B cell (primary cell): ENCODE data around the gene BEND4. TPM values are rescaled to one million over a fixed set of nuclear protein-coding genes. Genes with fewer than 3 reads are reported as not detected.

Experiments used
- ATAC-seq: fragments of 200-7000 bp; cut with Tn5 transposase; one replicate; pipeline ENCODE4 v1.10.0; 2021; ENCODE audit warnings: low read depth, mild to moderate bottlenecking, moderate number of reproducible peaks, moderate library complexity
- CTCF ChIA-PET: fragments of 350-600 bp; sonication (Branson Sonifier 250); formaldehyde crosslinking; loops from one replicate; lab custom pipeline; 2021; ENCODE audit warnings: antibody characterized with exemption, inconsistent platforms; lab: Charles Lee
- POLR2A ChIA-PET: fragments of 350-600 bp; sonication (Branson Sonifier 250); formaldehyde crosslinking; loops from one replicate; lab custom pipeline; 2021; ENCODE audit warnings: antibody characterized with exemption; lab: Charles Lee
- DNase-seq: peaks from one replicate; pipeline ENCODE4 v3.0.0; 2013
- H2AFZ ChIP-seq: 2 replicates; pipeline ENCODE4 v1.6.1; 2012; ENCODE audit warnings: mild to moderate bottlenecking, low read depth, low read length; ENCODE audit not compliant: insufficient read depth, poor library complexity, severe bottlenecking
- H3K27ac ChIP-seq, 2 donors: 1 replicate in 1 of 2; 2 replicates in 1 of 2; pipeline ENCODE4 v1.5.1; 2012 to 2013; ENCODE audit warnings: low read length in 2 of 2, mild to moderate bottlenecking in 2 of 2, moderate library complexity in 1 of 2
- H3K27me3 ChIP-seq, 4 experiments: fragments of 200-600 bp in 1 of 4; sonication (generic) in 1 of 4; replicated peaks in 1 of 4; 1 replicate in 2 of 4; 2 replicates in 2 of 4; pipeline versions ENCODE4 v1.6.1 to v1.7.0; 2013 to 2016; ENCODE audit warnings: low read length in 3 of 4, mild to moderate bottlenecking in 2 of 4, mixed read lengths in 1 of 4, moderate library complexity in 1 of 4; ENCODE audit not compliant: insufficient read depth in 4 of 4, control insufficient read depth in 3 of 4; ENCODE audit errors: control extremely low read depth in 1 of 4
- H3K36me3 ChIP-seq, 2 experiments: replicated peaks in 1 of 2; 1 replicate in 1 of 2; 2 replicates in 1 of 2; pipeline versions ENCODE4 v1.6.1 to v1.7.1; 2013; ENCODE audit warnings: low read length in 1 of 2; ENCODE audit not compliant: insufficient read depth in 2 of 2, control insufficient read depth in 1 of 2; ENCODE audit errors: control extremely low read depth in 1 of 2, extremely low read depth in 1 of 2
- H3K4me1 ChIP-seq, 2 donors: fragments of 200-600 bp in 1 of 2; sonication (generic) in 1 of 2; 1 replicate in 1 of 2; 2 replicates in 1 of 2; pipeline versions ENCODE4 v1.5.1 to v1.6.1; 2013 to 2017; ENCODE audit warnings: low read length in 2 of 2; ENCODE audit not compliant: control insufficient read depth in 2 of 2, insufficient read depth in 2 of 2
- H3K4me2 ChIP-seq: replicated peaks from 2 replicates; pipeline ENCODE3; 2012; ENCODE audit warnings: mild to moderate bottlenecking, low read depth, low read length; ENCODE audit not compliant: poor library complexity, severe bottlenecking
- H3K4me3 ChIP-seq, 5 experiments: fragments of 200-600 bp in 1 of 5; sonication (generic) in 1 of 5; 1 replicate in 3 of 5; 2 replicates in 2 of 5; pipeline versions ENCODE4 v1.5.1 to v1.7.0; 2011 to 2016; ENCODE audit warnings: low read length in 4 of 5, mild to moderate bottlenecking in 4 of 5, low read depth in 2 of 5, control low read depth in 1 of 5, moderate library complexity in 1 of 5; ENCODE audit not compliant: insufficient read depth in 1 of 5; ENCODE audit errors: control extremely low read depth in 1 of 5, extremely low read depth in 1 of 5
- H3K79me2 ChIP-seq: fragments of 200-600 bp; sonication (generic); one replicate; pipeline ENCODE4 v1.6.0; 2016; ENCODE audit warnings: low read length; ENCODE audit not compliant: control insufficient read depth, insufficient read depth
- H3K9ac ChIP-seq: fragments of 200-600 bp; sonication (generic); 2 replicates; pipeline ENCODE4 v1.6.1; 2017; ENCODE audit warnings: mild to moderate bottlenecking, low read length, moderate library complexity
- H3K9me3 ChIP-seq, 3 donors: one replicate each; pipeline versions ENCODE4 v1.6.1 to v1.7.1; 2013; ENCODE audit warnings: low read length in 2 of 3; ENCODE audit not compliant: control insufficient read depth in 2 of 3, insufficient read depth in 1 of 3; ENCODE audit errors: control extremely low read depth in 1 of 3
- H4K20me1 ChIP-seq: 2 replicates; pipeline ENCODE4 v1.6.0; 2012; ENCODE audit warnings: mild to moderate bottlenecking, low read length; ENCODE audit not compliant: insufficient read depth, control insufficient read depth, poor library complexity, severe bottlenecking
- H3K27ac Mint-ChIP-seq: one replicate; pipeline ENCODE4 v1.8.0; 2021; ENCODE audit warnings: mixed read lengths
- H3K27me3 Mint-ChIP-seq: one replicate; pipeline ENCODE4 v1.8.0; 2021; ENCODE audit warnings: mixed read lengths
- H3K4me1 Mint-ChIP-seq: one replicate; pipeline ENCODE4 v1.8.0; 2021; ENCODE audit warnings: mixed read lengths
- H3K4me3 Mint-ChIP-seq: one replicate; pipeline ENCODE4 v1.8.0; 2021; ENCODE audit warnings: mixed read lengths
- H3K9me3 Mint-ChIP-seq: one replicate; pipeline ENCODE4 v1.8.0; 2022; ENCODE audit warnings: mixed read lengths; ENCODE audit not compliant: insufficient read depth
- CTCF ChIP-seq: fragments of 200-600 bp; IDR thresholded peaks from one replicate; pipeline ENCODE4 v1.8.0; 2022; ENCODE audit warnings: antibody characterized with exemption, mild to moderate bottlenecking
- EZH2 ChIP-seq: IDR thresholded peaks from 2 replicates; pipeline ENCODE4 v1.6.1; 2012; ENCODE audit warnings: borderline replicate concordance, low read depth, mild to moderate bottlenecking, moderate library complexity, low read length; ENCODE audit not compliant: insufficient read depth, poor library complexity, severe bottlenecking
- WGBS: methylation state at CpG from one replicate; pipeline ENCODE4 v1.1.5; 2013; ENCODE audit warnings: missing lambda C conversion rate; ENCODE audit not compliant: insufficient coverage; 5-methylcytosine and 5-hydroxymethylcytosine counted together
- intact Hi-C: fragments of 100-400 bp; cut with micrococcal nuclease; formaldehyde crosslinking; loops from one replicate; pipeline ENCODE4 v1.10.0; 2022
- polyA plus RNA-seq: library from polyadenylated mRNA; depleted of rRNA; stranded (reverse); fragments of >200 nt; gene quantifications from 2 replicates; pipeline ENCODE4 v1.2.3, GENCODE V29; 2012
- total RNA-seq, 2 donors: library from RNA; stranded (reverse); fragments of 120-200 nt in 1 of 2; gene quantifications; 1 replicate in 1 of 2; 2 replicates in 1 of 2; pipeline versions ENCODE4 v1.2.3 to v1.2.4, GENCODE V29; 2013 to 2022

Gene BEND4
- total and polyA plus RNA-seq, 2 donors (not counting 1 experiment from before 2014, with no cell fraction given) = 4.3 to 18.6 TPM

DNA sequence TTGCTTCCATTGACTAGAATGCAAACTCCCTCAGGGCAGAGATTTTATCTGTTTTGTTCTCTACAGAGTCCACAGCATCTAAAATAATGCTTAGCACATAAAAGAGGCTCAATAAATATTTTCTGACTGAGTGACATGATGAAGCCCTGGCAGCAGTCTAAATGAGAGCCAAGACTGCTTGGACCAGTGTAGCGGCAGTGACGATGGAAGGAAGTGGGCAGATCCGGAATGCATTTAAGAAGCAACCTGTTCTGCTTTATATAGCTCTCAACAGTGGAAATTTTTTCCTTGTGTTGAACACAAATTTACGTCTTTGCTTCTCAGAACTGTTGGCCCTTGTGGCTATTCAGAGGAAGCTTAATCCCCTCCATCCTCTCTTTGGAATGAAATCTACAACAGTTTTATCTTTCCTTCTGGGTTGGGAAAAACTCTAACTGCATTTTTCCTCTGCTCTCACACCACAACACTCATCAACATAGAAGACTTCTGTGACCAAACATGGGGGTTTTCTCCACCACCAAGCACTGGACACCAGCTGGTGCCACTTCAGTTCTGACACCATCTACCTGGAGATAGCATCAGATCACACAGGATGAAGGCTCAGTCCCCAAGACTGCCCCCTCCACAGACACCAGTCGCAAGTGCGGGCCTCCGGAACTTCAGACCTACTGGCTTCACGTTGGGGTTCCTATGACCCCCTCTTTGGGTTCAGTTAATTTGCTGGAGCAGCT lies 7.0 kb upstream of the BEND4 start:
- no peaks in the 10 kb centered on the region for H3K36me3 ChIP-seq
- DNase-seq = no peak
- no peaks in the 10 kb centered on the region for H3K27me3 Mint-ChIP-seq

More for the DNA sequence above, 7.0 kb upstream of the BEND4 start:
- H3K27me3 ChIP-seq = no peaks in the 10 kb centered on the region
- H3K9ac ChIP-seq = no peak overlapping the region
- intact Hi-C loops = no loop called here
- Mint-ChIP-seq H3K4me1 (peaks cover 6% of the 10 kb centered on the region), H3K27ac (no peak overlapping the region), H3K4me3 (no peak overlapping the region), H3K9me3 (peaks cover 4% of the 10 kb centered on the region)
- H3K4me2 ChIP-seq = no peak overlapping the region
- H3K9me3 ChIP-seq = peaks cover 2 to 7% (median 4%) of the 10 kb centered on the region in 3 donors
- H3K4me1 ChIP-seq = no peaks in the 10 kb centered on the region
- no peak overlapping the region for H3K4me3 ChIP-seq
- ATAC-seq = no peak
- no peak overlapping the region for H2AFZ ChIP-seq
- H4K20me1 ChIP-seq = no peaks in the 10 kb centered on the region
- H3K79me2 ChIP-seq = peaks cover 8% of the 10 kb centered on the region
- POLR2A ChIA-PET = no interaction called here
- no peak overlapping the region for H3K27ac ChIP-seq
- TF ChIP-seq EZH2 = no peak
- TF ChIP-seq CTCF = no peak
- CTCF ChIA-PET = no interaction called here
- 79% methylated on average over 8 of the region's 8 CpGs for WGBS
